Astrocyte of the cerebellum (primary cell): ENCODE data around the gene ID2.
"Not testable (repeated sequence)": the region's sequence is repeated elsewhere in the genome, so short reads cannot be mapped to it uniquely, and the experiment has no call there.

Experiments
- DNase-seq: peaks from one replicate; pipeline ENCODE4 v3.0.0-alpha.2; 2011; ENCODE audit warnings: low read depth
- H3K4me3 ChIP-seq: 2 replicates; pipeline ENCODE4 v1.5.1; 2011; ENCODE audit warnings: mild to moderate bottlenecking, low read depth, low read length, moderate library complexity
- CTCF ChIP-seq: IDR thresholded peaks from 2 replicates; pipeline ENCODE4 v1.5.1; 2012; ENCODE audit warnings: low read length, low read depth, moderate library complexity, mild to moderate bottlenecking; ENCODE audit errors: missing control alignments
- in situ Hi-C: cut with HindIII; loops from 2 replicates; pipeline ENCODE4 v1.10.0; 2017; ENCODE audit warnings: low sequenced_read_pairs

The ID2 gene

GRCh38 chr2:8725838-8726237 is 44.0 kb downstream of the ID2 start:
- TF ChIP-seq CTCF = no peak
- DNase-seq = no peak
- in situ Hi-C loops = no loop called here
- no peak overlapping the region for H3K4me3 ChIP-seq

DNA sequence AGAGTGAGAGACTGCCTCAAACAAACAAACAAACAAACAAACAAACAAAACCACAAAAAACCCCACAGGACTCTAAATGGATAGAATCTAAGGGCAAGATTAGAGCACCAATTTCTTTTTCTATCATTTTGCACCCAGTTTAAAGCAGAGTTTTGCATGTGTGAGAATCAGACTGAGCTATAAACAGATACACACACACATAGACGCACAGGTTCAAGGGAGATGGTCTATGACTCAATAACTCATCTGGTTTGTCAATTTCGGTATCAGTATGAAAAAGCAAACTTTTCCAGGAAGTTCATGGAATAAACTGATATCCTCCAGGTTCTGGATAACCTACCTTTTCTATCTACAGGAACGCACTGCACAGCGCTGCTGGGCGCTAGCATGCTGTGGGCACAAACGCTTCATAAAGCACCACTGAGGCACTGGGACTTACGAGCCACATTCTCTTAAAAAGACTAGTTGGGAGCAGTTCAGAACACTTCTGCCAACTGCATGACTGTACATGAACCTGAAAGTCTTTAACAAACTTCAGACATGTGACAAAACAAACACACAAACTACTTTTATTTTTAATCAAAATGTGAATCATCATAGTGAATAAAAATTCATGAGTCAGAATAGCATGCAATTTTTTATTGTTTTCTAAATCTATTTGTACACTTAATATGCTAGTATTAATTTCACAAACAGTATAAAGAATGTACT is 46.6 kb downstream of the ID2 start:
- no peak overlapping the region for H3K4me3 ChIP-seq
- no peak for DNase-seq
- TF ChIP-seq CTCF = no peak
- in situ Hi-C loops = no loop called here

- H3K4me3 ChIP-seq, DNase-seq, in situ Hi-C loops: not testable (repeated sequence)
These were observed 47.2 kb downstream of the ID2 start for GRCh38 chr2:8729101-8729500.

DNA sequence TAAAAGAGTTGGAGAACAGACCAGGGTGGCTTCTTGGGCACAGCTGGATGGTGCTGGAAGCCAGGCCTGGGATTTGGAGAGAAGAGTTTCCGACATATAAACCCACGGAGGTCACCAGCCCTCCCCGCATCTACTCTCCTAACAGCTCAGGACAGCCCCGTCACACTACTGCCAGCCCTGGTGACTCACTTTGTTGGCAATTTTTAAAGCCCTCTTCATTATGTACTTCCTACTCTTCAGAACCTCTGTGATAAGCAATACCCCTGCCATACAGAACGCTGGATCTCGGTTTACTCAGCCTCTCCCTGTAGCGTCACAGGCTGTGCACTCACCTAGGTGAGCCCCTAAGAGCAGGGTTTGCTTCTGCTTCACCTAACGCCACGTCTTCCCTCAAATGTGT is 48.1 kb downstream of the ID2 start:
- DNase-seq = no peak
- in situ Hi-C loops = no loop called here
- no peak overlapping the region for H3K4me3 ChIP-seq
- TF ChIP-seq CTCF = no peak

DNA sequence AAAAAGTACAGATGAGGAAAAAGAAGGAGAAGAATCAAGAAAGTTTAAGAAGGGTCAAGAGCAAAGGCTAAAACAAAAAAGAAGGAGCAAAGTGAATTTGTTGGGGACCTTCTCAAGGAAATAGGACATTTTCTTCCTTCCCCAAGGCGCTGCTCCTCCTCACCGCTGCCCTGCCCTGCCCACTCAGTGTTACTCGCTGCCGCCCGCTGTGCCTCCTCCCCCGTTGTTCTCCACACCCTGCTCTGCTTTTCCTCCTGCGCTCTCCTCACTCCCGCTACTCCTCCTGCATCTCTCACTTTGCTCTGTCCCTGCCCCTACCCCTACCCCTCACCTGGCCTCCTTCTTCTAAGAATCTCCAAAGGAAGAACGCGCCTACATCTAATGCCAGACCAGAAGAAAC is 50.7 kb downstream of the ID2 start:
- no peak overlapping the region for H3K4me3 ChIP-seq
- TF ChIP-seq CTCF = no peak
- no peak for DNase-seq
- in situ Hi-C loops = no loop called here
